ENCODE results near the gene RHOD.

The RHOD gene

DNA sequence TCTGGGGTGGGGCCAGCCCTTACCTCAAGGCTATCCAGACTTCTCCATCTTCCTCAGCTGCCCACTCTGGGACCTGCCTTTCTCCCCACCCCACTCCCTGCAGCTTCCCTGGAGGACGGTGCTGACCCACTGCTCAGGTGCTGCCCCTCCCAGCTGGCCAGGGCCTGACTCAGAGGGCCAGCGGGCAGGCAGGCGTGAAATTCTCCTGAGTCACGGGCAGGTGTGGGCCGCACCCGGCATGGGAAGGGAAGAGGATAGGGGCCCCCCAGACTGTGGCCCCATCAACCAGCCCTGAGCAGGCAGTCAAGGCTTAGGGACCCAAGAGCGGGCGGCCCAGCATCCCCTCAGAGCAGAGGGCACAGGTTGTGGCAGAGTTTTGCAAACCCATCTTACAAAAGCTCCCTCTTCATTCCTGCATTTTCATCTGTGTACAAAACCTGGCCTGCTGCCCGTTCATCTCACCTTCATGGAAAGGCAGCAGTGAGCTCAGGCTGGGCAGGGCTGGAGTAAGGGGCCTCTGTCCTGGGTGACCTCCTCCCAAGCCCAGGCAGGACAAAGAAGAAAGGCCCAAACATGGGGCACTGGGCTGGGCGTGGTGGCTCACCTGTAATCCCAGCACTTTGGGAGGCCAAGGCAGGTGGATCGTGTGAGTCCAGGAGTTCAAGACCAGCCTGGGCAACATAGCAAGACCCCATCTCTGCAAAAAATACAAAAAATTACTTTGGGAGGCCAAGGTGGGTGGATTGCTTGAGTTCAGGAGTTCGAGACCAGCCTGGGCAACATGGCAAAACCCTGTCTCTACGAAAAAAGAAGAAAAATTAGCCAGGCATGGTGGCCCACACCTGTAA lies 6.1 kb downstream of the RHOD start:
- DNase-seq, result no peak

DNA sequence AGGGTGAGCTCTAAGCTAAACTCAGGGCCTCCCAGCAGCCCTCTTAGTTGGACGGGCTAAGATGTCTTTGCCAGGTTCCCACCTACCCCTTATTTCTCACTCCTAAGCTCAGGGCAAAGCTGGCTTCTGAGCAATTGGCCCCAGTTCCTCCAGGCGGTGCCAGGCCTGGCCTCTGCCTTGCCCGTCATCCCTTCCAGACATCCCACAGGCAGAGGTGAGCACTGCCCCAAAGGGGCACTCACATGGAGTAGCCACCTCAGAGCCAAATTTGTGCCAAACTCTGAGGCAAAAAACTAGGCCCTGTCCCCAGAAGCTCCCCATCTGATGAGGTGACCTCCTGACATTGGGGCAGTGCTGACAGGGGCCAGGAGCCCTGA lies 9.7 kb downstream of the RHOD start:
- no peak for DNase-seq

DNA sequence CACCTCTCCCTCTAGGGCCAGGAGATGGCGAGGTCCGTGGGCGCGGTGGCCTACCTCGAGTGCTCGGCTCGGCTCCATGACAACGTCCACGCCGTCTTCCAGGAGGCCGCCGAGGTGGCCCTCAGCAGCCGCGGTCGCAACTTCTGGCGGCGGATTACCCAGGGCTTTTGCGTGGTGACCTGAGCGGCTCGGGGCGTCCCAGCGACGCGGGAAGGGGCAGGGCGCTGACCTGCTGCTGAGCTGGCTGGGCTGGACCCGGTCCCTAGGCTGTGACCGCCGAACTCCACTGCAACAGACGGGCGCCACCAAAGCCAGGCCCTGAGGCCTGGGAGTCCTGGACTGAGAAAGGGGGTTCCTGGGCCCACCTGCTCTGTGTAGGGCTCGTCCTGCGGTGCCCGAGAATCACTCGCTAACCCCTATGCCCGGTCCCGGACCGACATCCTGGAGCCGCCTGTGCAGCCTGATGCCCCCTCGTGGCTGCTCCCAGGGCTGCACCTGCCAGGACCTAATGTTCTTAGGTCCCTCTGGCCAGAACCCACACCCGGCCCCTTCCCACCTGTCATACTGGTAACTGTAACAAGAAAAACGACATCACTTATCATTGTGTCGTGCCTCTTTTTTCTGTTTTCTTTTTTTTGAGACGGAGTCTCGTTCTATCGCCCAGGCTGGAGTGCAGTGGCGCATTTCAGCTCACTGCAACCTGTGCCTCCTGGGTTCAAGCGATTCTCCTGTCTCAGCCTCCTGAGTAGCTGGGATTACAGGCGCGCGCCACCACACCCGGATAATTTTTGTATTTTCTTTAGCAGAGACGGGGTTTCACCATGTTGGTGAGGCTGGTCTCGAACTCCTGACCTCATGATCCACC lies 15.0 kb downstream of the RHOD start:
- no peak for DNase-seq

DNA sequence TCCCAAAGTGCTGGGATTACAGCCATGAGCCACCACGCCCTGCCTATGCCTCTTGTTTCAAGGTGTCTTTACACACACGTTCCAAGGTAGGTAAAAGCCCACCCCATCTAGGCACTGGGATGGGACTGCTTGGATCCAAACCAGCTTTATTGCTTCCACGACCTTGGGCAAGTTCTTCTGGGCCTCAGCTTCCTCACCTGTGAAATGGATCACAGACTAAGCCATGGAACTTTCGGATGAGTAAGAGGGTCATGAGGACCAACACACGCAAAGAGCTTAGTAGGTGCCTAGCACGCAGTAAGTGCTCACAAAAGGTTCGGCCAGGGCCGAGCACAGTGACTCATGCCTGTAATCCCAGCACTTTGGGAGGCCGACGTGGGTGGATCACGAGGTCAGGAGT lies 15.6 kb downstream of the RHOD start:
- no peak for DNase-seq

DNA sequence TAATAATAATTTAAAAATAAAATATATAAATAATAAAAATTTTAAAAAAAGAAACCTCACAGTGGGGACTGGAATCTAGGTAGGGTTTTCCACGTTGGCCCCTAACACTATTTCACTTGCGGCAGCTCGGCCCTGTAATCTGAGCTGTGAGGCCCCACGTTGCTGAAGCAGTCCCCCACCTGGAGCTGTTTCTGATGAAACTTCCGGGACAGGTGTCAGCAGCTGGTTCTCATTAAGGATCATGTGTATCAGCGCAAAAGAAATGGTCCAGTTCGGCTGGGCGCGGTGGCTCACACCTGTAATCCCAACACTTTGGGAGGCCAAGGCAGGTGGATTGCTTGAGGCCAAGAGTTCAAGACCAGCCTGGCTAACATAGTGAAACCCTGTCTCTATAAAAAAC lies 17.3 kb downstream of the RHOD start:
- DNase-seq, result no peak

DNA sequence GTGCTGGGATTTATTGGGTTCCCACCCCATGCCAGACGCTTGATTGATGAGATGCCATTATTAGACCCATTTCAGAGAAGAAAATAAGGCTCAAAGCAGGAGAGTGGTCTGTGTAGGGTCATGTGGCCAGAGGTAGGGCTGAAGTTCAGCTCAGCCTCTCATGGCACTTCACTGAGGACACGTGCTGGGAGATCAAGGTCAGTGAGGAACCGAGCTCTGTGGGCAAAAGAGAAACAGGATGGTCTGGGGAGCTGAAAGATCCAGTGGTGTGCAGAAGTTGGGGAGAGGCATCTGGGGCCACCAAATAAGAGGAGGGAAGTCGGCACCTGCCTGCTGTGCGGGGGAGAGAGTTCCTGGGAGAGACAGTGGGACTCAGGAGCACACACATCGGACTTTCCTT lies 19.6 kb downstream of the RHOD start:
- no peak for DNase-seq

DNA sequence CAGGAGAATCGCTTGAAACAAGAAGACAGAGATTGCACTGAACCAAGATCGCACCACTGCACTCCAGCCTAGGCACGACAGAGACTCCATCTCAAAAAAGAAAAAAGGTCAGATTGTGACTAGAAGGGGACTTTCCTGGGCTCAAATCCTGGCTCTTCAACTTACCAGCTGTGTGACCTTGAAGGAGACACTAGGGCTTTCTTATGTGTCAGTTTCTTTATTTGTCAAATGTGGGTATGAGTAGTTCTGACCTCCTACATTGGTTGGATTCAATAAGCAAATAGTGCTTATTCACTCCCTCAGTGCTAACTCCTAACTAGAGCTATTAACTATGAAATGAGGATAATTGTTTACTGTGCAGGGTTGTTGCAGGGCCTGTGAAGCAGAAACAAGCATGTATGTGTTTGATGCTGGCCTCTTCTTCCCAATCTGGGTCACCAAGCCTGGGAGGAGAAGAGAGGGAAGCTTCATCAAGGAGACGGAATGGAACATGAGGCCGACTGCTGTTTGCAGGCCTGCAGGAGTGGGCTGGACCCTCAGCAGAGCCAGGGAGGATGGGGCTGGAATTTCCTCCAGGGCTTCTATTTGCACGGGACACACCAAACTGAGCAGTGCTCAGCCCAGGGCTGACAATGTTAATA lies 22.5 kb downstream of the RHOD start:
- no peak for DNase-seq

DNA sequence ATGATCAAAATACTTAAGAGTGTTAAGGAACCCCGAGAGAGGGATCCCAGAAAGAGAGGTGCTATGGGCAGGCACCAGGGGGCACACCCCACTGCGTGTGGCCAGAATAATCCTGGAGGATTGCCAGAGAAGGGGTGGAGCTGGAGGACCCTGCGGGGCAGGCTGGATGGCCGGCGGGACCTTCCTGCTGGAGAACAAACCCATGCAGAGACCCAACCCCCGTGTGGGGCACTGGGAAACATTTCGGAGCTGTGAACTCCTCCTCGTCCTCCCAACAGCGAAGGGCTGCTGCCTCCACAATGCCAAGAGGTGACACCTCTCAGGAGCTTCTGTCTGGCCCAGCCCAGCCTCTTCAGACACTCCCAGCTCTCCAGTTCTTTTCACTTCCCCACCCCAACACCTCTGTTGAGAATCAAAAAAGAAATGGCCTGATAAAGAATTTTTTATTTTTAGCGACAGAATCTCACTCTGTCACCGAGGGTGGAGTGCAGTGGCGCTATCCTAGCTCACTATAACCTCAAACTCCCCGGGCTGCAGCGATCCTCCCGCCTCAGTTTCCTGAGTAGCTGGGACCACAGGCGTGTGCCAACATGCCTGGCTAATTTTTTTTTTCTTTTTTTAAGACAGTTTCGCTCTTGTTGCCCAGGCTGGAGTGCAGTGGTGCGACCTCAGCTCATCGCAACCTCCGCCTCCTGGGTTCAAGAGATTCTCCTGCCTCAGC lies 25.6 kb downstream of the RHOD start:
- DNase-seq, result no peak

DNA sequence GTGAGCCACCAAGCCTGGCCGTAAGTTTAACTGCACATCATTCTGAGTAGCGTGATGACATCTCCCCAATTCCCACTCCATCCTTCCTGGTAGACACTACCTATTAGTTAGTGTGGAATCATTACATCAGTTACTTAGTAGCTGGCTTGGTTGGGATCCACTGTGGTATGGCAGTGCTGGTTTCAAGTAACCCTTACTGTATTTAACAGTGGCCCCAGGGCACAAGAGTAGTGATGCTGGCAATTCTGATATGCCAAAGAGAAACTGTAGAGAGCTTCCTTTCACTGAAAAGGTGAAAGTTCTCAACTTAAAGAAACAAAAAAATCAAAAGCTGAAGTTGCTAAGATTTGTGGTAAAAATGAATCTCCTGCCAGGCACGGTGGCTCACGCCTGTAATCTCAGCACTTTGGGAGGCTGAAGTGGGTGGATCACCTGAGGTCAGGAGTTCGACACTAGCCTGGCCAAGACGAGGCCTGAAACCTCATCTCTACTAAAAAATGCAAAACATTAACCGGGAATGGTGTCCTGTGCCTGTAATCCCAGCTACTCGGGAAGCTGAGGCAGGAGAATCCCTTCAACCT lies 27.2 kb downstream of the RHOD start:
- DNase-seq, result no peak

DNA sequence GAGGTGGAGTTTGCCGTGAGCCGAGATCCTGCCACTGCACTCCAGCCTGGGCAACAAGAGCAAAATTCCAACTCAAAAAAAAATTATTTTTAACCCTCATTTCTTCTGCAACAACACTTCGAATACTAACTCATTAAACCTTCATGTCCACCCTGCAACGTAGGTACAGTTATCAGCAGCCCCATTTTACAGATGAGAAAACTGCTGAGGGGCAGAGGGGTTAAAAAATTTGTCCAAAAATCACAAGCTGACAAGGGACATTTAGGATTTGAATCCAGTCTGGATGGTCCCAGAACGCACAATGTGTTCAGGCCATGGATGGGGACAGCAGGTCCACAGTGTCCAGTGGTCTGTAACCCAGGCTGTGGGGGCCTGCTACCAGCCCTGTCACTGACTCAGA lies 29.0 kb downstream of the RHOD start:
- no peak for DNase-seq

DNA sequence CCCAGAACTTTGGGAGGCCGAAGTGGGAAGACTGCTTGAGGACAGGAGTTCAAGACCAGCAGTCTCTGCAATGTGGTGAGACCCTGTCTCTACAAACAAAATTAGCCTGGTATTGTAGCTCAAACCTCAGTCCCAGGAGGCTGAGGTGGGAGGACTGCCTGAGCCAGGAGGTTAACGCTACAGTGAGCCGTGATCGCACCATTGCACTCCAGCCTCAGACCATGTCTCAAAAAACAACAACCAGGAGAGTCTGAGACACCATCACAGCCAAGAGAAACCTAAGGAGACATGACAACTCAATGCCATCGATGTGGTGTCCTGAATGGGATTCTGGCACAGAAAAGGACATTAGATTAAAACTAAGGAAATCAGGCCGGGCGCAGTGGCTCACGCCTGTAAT lies 34.1 kb downstream of the RHOD start:
- no peak for DNase-seq

DNA sequence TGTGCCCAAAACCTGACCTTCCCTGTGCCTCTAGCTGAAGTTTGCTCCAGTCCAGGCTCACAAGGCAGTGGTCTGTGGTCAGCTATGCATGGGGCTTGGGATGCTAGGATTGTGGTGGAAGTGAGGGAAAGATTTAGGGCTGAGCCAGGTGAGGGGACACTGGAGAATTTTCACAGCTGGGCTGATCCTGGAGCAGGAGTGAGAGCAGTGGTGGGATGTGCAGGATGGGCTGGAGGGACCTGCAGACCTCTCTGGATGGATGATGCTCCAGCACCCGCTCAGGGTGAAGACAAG lies 38.5 kb downstream of the RHOD start:
- DNase-seq, result no peak

DNA sequence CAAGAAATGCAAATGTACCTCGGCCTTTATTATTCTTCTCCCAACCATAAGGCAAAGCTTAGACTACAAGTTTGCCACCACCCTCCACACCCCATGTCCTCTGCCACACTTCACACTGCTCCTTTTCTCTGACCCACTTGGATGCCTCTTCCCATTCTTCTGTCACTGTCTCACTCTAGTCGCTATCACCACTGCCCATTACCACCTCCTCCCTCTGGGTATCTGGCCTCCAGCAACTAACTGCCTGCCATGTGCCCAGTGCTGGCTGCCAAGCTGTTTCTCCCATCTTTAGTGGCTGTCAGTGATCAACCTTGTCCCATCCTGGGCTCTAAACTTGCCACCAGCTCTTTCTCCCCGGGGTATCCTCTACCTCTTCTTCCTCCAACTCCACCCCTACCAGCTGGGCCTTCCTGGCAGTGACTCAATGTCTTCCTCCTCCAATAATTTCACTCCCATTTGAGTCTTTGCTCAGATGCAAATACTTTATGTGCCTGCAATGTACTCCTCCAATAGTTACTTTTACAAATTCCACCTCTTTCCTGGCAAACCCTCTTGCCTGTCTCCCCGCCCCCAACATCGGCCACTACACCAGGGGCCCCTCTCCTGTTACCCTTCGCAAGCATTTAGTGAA lies 42.3 kb downstream of the RHOD start:
- no peak for DNase-seq

DNA sequence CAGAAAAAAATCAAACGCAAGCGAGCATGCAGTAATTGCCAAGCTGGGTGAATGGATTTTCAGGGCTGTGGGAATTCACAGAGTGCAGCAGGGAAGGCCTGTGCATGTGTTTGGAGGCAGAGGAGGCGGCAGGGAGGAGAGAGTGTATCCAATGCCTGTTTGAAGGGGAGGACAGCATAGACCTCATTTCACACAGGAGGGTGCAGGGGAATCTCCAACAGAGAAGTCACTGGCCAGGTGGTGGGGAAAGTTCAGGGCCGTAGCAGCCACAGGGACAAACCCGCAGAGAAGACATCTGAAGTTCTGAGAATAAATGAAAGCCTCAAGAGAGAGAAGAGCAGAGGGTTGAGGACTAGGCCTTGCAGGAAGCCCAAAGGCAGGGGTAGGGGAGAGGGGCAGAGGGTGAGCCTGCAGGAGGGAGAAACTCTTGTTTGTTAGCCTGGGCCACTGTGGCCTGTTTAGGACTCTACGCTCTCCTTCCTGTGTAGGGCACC lies 43.2 kb downstream of the RHOD start:
- DNase-seq, result no peak

DNA sequence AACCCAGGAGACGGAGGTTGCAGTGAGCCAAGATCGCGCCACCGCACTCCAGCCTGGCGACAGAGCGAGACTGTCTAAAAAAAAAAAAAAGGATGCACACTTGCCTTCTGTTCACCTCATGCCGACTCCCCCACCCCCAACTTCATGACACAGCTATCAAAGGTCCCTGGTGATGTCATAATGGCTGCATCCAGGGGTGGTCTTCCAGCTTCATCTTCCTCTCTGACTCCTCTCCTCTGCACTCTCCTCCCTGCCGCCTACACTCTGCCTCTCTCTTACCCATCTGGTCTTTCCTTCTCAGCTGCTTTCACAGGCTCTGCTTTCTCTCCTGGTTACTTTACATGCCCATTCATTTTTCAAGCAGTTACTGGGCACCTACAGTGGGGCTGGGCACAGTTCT lies 46.0 kb downstream of the RHOD start:
- DNase-seq, result no peak

DNA sequence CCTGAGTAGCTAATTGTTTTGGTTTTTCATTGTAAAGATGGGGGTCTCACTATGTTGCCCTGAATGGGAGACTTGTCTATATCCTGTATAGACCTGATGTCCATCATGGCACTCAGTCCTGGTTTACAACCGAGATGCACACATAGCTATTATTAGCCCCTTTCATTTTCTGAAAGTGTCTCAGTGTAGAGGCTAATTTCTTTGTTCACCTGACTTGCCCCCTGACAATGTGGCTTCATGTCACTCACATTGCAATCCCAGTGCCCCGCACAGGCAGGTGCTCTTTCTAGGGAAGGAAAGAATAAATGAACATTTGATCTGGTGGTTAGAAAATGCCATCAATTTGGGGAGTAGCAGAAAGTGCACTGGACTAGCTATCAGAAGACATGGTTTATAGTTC lies 49.3 kb downstream of the RHOD start:
- DNase-seq, result no peak

DNA sequence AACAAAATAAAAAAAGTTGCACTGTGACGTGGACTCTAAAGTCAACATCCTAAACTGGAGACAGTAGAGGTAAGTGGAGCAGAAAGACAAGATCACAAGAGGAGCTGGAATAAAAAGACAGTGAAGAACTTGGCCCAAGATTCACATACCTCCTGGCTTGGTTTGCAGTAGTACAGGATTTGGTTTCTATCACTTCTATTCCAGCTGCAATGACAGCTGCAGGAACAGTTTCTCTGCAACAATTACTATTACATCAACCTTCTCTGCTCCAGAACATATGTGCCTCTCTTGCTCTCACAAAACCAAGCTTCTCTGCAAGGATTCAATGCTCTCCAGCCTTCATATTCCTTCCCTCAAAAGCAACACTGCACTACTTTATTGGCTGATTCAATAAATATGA lies 54.6 kb downstream of the RHOD start:
- DNase-seq, result no peak

DNA sequence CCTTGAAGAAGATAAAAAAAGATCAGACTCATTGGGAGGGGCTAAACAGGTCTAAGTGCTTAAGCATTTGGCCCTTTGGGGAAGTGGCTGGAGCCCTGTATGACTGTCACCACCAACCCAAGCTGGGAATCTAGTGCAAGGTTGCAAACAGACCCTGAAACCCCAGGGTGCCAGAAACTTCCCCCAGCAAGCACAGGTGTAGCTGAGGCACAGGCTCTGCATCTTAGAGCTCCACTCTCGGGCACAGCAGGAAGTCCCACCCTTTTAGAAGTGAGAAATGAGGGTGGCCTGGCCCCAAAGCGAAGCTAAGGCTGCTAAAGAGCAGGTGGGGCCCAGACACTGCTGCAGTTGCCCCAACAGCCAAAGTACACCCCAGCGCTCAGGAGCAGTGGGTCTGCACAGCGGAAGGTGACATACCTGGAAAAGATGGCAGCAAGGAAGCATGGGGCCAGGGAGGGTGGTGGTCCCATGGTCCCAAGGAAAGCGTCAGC lies 56.6 kb downstream of the RHOD start:
- DNase-seq, result no peak

DNA sequence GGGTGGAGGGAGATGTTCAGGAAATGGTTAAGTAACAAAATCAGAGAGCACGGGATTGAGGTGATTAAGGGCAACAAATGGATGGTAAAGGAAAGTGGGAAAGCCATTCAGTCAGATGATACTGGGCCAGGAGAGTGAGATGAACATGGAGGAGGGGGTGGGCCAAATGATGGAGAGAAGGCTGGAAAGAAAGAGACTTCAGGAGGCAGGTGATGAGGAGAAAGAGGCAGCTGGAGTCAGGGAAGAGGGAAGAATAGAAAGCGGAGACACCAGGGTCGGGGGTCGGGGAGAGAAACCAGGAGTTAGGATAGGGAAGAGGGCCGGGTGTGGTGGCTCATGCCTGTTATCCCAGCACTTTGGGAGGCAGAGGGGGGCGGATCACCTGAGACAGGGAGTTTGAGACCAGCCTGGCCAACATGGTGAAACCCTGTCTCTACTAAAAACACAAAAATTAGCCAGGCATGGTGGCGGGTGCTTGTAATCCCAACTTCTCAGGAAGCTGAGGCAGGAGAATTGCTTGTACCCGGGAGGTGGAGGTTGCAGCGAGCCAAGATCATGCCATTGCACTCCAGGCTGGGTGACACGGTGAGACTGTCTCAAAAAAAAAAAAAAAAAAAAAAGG lies 57.7 kb downstream of the RHOD start:
- no peak for DNase-seq

DNA sequence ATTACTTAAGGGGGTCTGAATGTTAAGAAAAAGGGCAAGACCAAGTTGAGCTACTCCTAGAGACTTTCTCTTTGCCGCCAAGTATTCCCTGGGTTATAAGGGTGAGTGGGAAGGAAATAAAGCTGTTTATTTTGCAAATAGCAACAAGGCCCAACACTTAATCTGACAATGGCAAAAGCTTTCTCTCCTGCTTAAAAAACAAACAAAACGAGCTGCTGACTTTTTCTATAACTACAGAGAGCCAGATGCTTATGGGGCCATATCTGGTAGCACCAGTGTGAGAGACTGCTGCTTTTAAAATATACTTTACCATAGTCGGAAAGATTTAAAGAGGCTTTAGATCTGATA lies 60.1 kb downstream of the RHOD start:
- no peak for DNase-seq

DNA sequence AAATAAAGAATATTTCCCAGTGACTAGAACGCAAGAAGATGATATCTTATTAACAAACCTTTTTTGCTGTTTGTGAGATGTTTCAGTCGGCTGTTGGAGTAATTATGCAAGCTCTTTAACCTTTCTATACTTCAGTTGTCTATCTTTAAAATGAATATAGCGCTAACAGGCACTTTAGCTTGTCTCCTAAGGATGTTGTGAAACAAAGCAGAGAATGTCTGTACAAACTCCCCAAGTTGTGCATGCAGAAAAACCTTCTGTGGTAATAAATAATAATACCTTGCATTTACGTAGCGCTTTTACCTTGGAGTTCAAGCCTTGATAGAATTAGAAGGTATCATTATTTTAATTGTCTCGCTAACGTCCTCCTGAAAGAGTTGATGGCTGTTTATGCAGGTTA lies 60.5 kb downstream of the RHOD start:
- no peak for DNase-seq

DNA sequence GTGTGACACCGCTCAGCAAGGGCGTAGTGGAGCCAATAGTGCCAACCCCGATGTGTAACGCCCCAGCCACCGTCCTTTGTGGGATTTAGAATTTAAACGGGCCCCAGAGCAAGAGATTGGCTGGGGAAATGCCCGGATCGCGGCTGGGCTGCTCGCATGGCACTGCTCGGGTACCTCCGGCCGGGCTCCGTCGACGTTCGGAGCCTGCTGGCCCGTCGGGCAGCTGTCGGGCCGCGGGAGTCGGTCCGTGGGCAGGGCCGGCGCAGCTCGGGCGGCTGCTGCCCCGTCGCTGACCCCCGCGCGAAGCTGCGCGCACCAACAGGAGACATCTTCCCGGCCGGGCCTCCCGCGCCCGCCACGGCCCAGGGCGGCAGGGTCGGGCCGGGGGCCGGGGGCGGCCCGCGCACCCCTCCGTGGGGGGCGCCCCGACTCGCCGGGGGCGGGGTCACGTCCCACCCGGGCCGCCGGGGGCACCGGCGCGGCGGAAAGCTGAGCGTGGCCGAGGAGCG lies 61.1 kb downstream of the RHOD start:
- DNase-seq, result peak; percentile 40

All from NCI-H1105 (cell line).